Osteocyte (in vitro differentiated cells): ENCODE measurements around the gene CSNK1A1L. TPM values are rescaled to one million over a fixed set of nuclear protein-coding genes. Genes with fewer than 3 reads are reported as not detected.

Experiments
- DNase-seq: peaks from one replicate; pipeline ENCODE4 v3.0.0; 2021; ENCODE audit warnings: mixed read lengths; ENCODE audit not compliant: unreplicated experiment; ENCODE audit errors: extremely low spot score
- H3K27ac Mint-ChIP-seq: one replicate; pipeline ENCODE4 v1.8.0; 2021; ENCODE audit warnings: mild to moderate bottlenecking, mixed read lengths; ENCODE audit not compliant: unreplicated experiment
- H3K27me3 Mint-ChIP-seq: one replicate; pipeline ENCODE4 v1.8.0; 2021; ENCODE audit warnings: mixed read lengths; ENCODE audit not compliant: unreplicated experiment
- H3K36me3 Mint-ChIP-seq: one replicate; pipeline ENCODE4 v1.8.0; 2021; ENCODE audit warnings: mixed read lengths; ENCODE audit not compliant: unreplicated experiment
- H3K4me1 Mint-ChIP-seq: one replicate; pipeline ENCODE4 v1.8.0; 2021; ENCODE audit warnings: mixed read lengths; ENCODE audit not compliant: unreplicated experiment
- H3K4me3 Mint-ChIP-seq: one replicate; pipeline ENCODE4 v1.8.0; 2021; ENCODE audit warnings: mild to moderate bottlenecking, moderate library complexity, mixed read lengths; ENCODE audit not compliant: unreplicated experiment
- H3K9me3 Mint-ChIP-seq: one replicate; pipeline ENCODE4 v1.8.0; 2021; ENCODE audit warnings: mixed read lengths; ENCODE audit not compliant: unreplicated experiment
- CTCF ChIP-seq: fragments of 200-600 bp; sonication (generic); IDR thresholded peaks from 2 replicates; pipeline ENCODE4 v1.5.0; 2021; ENCODE audit warnings: antibody characterized with exemption, mild to moderate bottlenecking, moderate library complexity
- total RNA-seq: library from RNA; stranded (reverse); gene quantifications from 2 replicates; pipeline ENCODE4 v1.2.1, GENCODE V29; 2021

CSNK1A1L gene
- total RNA-seq, 1 donor from 2014 or later, result not detected

DNA sequence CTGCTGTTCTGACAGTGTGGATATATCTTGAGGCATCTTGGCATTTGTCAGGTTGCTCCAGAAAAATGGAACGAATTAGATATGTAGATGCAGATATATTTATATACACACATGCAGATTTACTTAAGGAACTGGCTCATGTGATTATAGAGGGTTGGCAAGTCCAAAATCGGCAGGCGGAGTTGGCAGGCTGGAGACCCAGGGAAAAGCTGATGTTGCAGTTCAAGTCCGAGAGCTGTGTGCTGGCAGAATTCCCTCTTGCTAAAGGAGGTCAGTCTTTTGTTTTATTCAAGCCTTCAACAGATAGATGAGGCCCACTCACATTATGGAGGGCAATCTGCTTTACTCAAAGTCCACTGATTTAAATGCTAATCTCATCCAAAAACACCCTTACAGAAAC lies 24.4 kb upstream of the CSNK1A1L start:
- TF ChIP-seq CTCF, result no peak
- Mint-ChIP-seq H3K27me3 (no peaks in the 10 kb centered on the region), H3K4me1 (peaks cover 28% of the 10 kb centered on the region)

GRCh38 chr13:37127691-37128241 lies 22.3 kb upstream of the CSNK1A1L start:
- H3K27ac Mint-ChIP-seq, result peak overlapping the region; percentile 64
- no peak overlapping the region for H3K4me3 Mint-ChIP-seq
- H3K4me1 Mint-ChIP-seq, result peaks cover 21% of the 10 kb centered on the region
- peaks cover 3% of the 10 kb centered on the region for H3K36me3 Mint-ChIP-seq
- H3K9me3 Mint-ChIP-seq, result peaks cover 3% of the 10 kb centered on the region
- H3K27me3 Mint-ChIP-seq, result no peaks in the 10 kb centered on the region
- no peak for TF ChIP-seq CTCF
- DNase-seq, result no peak

More for the DNA sequence above, 24.4 kb upstream of the CSNK1A1L start:
- Mint-ChIP-seq H3K9me3 (peaks cover 3% of the 10 kb centered on the region), H3K27ac (no peak overlapping the region), H3K36me3 (peaks cover 3% of the 10 kb centered on the region), H3K4me3 (no peak overlapping the region)
- no peak for DNase-seq

- no peak overlapping the region for H3K27ac Mint-ChIP-seq
- peaks cover 20% of the 10 kb centered on the region for H3K4me1 Mint-ChIP-seq
- DNase-seq, result no peak
- no peak for TF ChIP-seq CTCF
- H3K36me3 Mint-ChIP-seq, result no peaks in the 10 kb centered on the region
- no peaks in the 10 kb centered on the region for H3K9me3 Mint-ChIP-seq
- H3K27me3 Mint-ChIP-seq, result no peaks in the 10 kb centered on the region
- H3K4me3 Mint-ChIP-seq, result no peak overlapping the region
Observed at GRCh38 chr13:37123337-37123736, 17.9 kb upstream of the CSNK1A1L start.

GRCh38 chr13:37118016-37118415 lies 12.6 kb upstream of the CSNK1A1L start:
- H3K36me3 Mint-ChIP-seq, result no peaks in the 10 kb centered on the region
- TF ChIP-seq CTCF, result no peak
- no peak for DNase-seq
- no peak overlapping the region for H3K27ac Mint-ChIP-seq
- H3K27me3 Mint-ChIP-seq, result no peaks in the 10 kb centered on the region
- no peaks in the 10 kb centered on the region for H3K4me1 Mint-ChIP-seq
- no peak overlapping the region for H3K4me3 Mint-ChIP-seq
- H3K9me3 Mint-ChIP-seq, result no peaks in the 10 kb centered on the region

GRCh38 chr13:37114250-37114649 lies 8.8 kb upstream of the CSNK1A1L start:
- H3K4me1 Mint-ChIP-seq, result peaks cover 4% of the 10 kb centered on the region
- H3K27me3 Mint-ChIP-seq, result no peaks in the 10 kb centered on the region
- DNase-seq, result no peak
- TF ChIP-seq CTCF, result no peak
- H3K4me3 Mint-ChIP-seq, result no peak overlapping the region
- no peaks in the 10 kb centered on the region for H3K9me3 Mint-ChIP-seq
- no peak overlapping the region for H3K27ac Mint-ChIP-seq
- H3K36me3 Mint-ChIP-seq, result no peaks in the 10 kb centered on the region
